Measurements from ENCODE around the gene SPANXN4.

The SPANXN4 gene, protein sequence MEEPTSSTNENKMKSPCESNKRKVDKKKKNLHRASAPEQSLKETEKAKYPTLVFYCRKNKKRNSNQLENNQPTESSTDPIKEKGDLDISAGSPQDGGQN

DNA sequence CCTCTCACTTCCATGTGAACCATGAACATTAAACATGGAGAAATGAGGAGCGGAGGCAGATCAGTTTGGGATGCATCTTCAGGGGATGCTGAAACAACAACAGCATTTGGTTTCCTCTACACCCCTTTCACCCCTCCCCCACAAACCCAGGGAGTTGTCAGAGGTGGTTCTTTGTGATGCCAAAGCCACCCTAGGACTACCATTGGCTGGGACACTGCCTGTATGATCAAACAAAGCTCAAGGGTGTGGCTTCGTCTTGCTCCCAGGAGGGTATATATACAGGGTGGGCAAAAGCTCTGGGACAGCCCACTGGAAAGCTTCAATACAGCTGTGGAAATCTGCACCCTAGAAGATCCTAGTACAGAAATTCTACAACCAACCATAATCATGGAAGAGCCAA, at the start of gene SPANXN4:
Gene SPANXN4, plus strand, starts transcription at position 301 of the 400 bp plus-strand sequence. Its CDS starts 87 bp downstream, at position 388.
- no peak for DNase-seq

DNA sequence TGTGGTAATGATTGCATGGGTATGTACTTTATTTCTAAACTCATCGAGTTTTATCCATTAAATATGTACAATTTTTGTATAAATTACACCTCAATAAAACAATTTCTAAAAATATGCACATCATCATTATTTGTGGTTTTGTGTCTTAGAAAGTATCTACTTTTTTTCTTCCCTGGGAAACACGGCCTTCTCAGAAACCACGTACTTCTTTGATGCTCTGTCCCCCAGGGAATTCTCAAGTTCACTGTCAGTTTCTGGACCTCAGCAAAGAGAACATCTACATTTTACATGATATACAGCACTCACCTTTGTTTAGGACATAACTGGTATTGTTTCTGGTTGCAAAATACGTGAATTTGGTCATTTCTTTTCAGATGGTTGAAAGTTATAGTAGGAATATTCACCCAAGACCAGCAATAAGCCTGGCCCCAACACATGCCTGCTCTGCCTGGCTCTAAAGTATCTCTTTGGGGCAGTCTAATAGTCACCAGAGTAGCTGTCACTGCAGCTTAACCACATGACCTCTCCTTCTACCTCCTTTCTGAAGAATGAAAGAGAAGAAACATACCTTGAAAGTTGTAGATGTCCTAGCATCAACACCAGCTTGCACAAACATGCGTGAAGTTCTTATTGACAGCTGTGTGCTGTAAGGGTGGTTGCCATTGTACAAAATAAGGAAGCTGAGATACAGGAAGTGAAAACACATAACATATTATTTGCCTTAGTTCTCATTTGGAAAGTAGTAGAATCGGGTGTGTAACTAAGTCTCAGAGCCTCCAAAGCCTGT, 48.4 kb upstream of the SPANXN4 start:
- no peak for DNase-seq

DNA sequence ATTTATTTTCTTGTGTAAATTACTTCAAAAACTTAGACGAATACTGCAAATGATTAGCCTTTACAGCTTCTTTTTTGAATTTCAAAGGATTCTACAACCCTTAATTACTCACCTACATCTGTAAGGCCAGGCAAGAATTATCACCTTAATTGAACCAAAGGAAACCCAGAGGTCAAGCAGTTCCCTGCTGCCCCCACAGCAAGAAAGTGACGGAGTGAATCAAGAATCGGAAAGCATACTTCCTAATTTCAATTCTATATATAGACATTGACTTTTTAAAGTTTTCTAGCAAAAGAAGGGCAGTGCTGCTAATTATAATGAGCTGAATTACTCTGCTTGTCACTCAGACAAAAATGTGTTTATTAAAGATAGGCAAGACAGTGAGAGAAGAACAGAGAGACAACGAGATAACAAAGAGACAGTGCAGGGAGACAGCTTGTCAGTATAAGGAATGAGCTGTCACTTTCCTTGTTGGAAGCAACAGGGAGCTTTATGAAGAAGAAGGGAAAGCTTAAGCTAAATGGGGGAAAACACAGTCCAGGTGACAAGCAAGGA, 47.5 kb upstream of the SPANXN4 start:
- DNase-seq = no peak

DNA sequence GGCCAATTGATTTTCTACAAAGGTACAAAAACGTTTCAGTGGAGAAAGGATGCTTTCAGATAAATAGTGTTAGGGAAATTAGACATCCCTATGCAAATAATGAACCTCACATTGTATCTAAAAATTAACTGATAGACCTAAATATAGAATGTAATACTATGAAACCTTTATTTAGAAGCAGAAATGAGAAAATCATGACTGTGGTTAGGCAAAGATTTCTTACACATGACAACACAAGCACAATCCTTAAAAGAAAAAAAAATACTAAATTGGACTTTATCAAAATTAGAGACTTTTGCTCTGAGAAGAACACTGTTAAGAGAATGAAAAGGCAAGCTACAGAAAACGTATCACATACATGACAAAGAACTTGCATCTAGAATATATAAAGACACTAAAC, 43.0 kb upstream of the SPANXN4 start:
- DNase-seq = no peak

DNA sequence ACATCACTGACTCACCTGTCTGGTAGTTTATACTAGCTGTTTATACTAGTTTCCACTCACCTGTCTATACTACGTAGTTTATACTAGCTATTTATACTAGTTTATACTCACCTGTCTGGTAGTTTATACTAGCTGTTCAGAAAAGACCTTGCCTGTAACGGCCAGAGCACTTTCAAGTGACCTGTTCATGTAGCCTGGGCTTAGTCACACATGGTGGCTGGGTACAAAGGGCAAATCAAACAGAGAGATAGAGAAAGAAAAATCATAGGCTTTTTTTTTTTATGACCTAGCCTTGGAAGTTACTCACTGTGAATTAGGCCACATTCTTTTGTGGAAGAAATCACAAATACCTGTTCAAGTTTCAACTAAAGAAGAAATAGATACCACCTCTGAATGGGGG, 30.7 kb upstream of the SPANXN4 start:
- no peak for DNase-seq

DNA sequence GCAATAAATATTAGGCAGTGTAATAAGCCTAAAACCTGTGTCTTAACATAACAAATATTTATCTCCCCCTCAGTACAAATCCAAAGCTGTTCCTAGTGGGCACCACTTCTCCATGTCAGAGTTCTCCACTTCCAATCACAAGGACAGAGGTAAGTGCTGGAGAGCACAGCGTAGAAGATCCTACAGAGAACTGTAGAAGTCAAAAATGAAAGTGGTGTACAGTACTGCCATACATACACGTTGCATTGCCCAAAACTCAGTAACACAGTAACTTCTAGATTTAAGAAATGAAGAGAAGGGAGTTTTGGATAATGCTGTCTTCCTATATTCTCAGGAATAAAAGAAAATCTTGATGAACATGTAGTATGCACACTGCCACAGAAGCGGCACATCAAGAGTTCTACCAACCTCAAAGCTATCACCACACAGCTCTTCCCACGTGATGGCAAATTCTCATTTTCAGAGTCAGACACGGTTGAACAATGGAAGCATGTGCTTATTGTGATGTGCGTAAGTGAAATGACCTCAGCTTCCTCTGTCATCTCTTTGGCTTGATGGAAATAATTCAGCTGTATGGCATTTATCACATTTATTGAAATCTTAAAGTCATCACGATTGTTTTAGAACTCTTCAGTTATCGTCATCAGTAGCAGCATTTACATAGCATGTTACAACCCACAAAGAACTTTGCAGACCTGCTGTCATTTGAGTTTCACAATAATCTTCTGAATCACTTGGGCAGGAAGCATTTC, 27.1 kb upstream of the SPANXN4 start:
- DNase-seq = no peak

DNA sequence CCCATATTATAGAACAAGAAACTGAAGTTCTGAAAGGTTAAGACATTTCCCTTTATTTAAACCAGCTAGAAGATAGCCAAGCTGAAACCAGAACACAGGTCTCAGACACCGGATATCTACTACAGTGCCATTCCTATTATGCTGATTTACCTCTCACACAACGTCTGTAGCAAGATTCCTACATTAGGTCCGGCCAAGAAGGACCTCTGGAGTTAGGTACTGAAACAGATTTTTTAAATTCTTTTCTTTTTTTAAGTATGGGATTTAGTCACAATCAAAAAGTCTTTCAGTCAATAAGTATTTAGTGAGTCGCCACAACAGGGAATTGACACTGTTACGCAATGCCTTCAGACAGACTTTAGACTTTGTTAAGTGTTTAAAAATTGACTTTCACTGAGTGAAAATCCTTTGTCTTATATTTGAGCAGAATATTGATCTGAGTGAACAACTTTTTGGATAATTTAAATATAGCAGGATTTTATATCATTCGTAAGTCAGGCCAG, 26.5 kb upstream of the SPANXN4 start:
- no peak for DNase-seq

DNA sequence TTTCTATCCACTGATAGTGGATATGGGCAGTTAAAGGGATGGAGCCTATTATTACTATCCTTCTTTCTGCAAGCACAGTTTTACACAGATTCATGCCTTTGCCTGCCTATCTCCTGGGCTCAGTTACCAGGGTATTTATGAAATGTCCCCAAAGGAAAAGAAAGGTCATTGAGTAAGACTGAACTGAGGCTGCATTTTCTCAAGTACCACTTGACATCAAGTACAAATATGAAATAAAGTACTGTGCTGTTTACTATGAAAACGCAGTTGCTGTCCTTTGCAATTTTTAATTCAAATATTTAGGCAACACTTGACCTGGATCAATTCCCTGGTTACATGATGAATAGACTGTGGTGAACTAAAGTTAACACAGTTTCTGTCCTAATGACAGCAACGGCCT, 23.5 kb upstream of the SPANXN4 start:
- DNase-seq = no peak

DNA sequence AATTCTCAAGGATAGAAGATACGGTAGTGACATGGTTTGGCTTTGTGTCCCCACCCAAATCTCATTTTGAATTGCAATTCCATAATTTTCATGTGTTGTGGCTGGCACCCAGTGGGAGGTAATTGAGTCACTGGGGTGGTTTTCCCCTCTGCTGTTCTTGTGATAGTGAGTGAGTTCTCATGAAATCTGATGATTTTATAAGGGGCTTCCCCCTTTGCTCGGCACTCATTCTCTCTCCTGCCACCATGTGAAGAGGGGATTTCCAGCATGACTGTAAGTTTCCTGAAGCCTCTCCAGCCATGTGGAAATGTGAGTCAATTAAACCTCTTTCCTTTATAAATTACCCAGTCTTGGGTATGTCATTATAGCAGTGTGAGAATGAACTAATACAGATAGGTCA, 8.5 kb upstream of the SPANXN4 start:
- no peak for DNase-seq

DNA sequence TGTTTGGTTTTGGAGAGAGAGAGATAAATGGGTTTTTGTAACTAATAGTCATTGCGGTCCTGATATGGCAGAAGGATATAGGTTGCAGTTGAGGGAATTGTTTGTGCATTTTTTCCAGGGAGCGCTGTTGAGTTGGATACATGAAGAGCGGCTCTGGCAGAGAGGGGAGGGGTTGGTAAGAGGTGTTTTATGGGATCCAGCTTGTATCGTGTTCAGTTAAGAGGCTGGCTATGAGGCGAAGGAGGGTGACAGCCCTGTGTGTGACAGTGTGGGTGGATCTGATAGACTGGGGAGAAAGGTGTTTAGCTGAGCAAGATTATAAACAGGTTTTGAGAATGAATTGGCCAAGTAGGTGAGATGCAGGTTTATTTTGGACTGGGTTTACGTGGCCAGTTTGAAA, 1.5 kb downstream of the SPANXN4 start:
- no peak for DNase-seq

DNA sequence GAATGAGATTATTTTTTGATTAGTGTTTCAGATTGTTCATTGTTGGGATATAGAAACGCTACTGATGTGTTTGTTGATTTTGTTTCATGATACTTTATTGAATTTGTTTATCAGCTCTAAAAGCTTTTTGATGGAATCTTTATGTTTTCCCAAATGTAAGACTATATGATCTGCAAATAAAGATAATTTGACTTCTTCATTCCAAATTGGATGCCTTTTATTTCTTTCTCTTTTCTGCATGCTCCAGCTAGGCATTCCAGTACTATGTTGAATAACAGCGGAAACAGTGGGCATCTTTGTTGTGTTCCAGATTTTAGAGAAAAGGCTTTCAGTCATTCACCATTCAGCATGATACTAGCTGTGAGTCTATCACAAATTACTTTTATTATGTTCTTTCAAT, 21.8 kb downstream of the SPANXN4 start:
- no peak for DNase-seq

DNA sequence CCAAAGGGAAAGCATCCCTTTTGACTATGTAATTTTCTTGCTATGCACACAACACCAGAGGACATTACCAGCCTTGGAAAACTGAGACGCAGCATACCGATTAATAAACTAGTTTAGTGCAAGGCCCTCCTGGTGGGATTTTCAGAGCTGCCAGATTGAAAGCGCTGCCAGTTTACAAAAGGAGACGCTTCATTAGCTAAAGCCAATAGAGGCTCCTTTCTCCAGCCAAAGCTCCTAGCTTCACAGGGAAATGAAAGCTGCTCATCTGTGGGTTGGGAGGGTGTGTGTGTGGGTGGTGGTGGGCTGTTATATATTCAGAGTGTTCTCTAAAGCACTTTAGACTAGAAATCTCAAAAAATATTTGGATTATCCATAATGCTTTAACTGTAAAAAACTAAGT, 32.4 kb downstream of the SPANXN4 start:
- DNase-seq = no peak

DNA sequence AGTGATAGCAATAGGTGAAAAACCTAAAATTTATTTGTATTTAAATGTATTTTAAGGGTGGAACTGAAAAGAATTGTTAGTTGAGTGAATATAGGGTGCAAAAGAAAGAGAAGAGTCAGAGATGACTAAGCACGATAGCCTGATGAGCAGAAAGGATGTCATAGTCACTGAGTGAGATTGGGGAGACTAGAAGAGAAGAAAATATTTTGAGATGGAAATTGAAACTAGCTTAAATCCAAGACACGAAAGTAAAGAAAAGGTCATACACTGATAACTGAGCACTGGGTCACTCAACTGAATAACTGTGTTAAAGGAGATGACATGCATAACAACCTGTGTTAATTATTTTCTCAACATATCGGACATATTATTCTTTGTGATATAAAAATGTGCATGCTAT, 55.5 kb downstream of the SPANXN4 start:
- no peak for DNase-seq

DNA sequence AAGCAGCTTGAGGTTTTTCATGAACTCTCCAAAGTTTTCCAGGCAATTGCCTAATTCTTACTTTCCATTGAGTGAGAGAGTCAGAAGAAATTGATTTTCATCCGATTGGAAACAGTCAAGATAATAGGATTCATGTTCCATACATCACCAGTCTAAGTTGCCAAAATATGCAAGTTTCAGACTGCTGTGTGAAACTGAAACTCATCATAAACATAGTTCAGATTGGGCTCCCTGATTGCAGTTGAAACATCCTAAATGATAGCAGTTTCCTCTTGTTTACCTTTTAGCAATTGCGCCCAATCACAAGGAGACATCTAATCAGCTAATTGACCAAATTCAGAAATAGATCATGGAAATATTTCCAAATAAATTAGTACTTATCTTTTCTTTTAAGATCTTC, 56.8 kb downstream of the SPANXN4 start:
- DNase-seq = no peak

All from NCI-H226 (cell line).